ENCODE data around the gene LONRF2.
"Not testable (repeated sequence)": the region's sequence is repeated elsewhere in the genome, so short reads cannot be mapped to it uniquely, and the experiment has no call there.

LONRF2 gene

DNA sequence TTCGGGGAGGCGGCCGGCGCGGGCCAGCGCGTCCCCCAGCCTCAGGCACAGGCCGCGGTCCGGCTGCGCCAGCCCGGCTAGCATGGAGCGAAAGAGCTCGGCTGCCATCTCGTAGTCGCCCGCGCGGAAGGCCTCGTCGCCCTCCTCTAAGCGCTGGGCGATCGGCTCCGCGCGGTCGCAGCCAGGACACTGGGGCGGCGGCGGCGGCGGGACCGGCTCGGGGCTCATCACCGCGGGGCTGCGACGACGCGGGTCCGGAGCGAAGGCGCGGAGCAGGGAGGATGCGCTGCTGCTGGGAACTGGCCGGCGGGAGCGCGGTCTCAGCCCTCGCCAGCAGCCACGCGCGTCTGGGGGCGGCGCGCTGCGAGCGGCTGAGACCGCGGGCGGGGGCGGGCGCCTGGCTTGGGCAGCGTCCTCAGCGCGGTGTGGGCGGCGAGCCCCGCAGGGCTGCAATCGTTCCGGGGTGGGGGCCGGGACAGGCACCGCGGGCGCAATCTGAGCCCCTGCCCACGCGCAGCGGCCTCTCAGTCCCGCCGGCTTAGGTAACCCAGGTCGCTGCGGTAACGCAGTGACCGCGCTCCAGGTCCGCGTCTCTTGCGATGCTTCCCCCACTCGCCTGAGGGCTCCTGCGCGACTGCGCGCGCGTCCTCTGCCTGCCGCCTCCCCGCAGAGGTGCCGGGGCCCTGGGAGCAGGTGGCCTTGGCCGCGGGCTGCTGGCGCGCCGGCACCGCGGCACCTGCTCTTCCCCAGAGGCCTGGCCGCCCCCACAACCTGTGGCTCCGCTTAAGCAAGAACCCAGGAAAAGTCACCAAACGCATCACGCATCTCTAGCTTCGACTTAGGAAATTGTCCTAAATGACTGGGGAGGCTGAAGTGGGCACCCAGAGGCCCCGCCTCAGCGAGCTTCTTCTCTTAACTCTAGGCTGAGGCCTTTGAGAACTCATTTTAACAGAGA is at the start of gene LONRF2:
LONRF2 (minus strand) TSS at position 636 of the 955 bp plus-strand sequence; CDS start at position 228, 408 bp downstream.
- in situ Hi-C loops (cut with MboI; ENCODE audit: low sequenced_read_pairs): no loop called here

DNA sequence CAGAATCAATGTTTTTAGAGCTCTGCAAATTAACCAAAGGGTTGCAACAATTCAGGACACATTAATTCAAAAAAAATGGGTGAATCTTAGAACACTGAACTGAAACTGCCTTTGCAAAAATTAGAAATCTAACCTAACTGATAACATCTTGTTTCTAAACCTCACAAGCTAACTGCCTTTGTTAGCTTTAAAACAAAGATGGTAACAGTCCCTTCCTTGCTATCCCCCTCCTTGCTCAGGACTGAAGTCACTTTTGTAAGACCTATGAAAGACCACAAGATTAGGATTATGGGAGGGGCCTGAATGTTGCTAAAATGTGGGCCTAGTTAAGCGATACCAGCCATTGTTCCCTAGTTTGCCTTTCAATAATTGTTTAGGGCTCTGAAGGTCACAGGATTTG is 44.9 kb upstream of the LONRF2 start:
- in situ Hi-C loops (cut with MboI; ENCODE audit: low sequenced_read_pairs): no loop called here

DNA sequence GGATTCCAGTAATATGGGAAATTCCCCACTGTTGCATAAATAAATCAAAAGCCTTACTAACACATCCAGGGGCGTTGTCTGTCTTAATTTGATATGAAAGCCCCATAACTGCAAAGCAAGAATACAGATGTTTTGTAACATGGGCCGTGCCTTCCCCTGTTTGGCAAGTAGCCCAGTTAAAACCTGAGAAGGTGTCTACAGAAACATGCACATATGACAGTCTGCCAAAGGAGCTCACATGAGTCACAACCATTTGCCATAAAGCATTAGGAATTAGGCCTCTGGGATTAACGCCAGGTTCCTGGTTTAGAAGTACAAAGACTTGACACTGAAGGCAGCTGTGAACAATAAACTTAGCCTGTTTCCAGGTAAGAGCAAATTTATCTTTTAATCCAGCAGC is 43.1 kb upstream of the LONRF2 start:
- in situ Hi-C loops (cut with MboI; ENCODE audit: low sequenced_read_pairs): no loop called here

DNA sequence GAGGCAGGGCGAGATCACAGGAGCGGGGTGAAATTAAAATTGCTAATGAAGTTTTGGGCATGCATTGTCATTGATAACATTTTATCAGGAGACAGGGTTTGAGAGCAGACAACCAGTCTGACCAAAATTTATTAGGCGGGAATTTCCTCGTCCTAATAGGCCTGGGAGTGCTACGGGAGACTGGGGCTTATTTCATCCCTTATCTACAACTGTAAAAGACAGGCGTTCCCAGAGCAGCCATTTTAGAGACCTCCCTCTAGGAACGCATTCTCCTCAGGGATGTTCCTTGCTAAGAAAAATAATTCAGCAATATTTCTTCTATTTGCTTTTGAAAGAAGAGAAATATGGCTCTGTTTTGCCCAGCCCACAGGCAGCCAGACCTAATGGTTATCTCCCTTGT is 40.0 kb upstream of the LONRF2 start:
- in situ Hi-C loops (cut with MboI; ENCODE audit: low sequenced_read_pairs): not testable (repeated sequence)

DNA sequence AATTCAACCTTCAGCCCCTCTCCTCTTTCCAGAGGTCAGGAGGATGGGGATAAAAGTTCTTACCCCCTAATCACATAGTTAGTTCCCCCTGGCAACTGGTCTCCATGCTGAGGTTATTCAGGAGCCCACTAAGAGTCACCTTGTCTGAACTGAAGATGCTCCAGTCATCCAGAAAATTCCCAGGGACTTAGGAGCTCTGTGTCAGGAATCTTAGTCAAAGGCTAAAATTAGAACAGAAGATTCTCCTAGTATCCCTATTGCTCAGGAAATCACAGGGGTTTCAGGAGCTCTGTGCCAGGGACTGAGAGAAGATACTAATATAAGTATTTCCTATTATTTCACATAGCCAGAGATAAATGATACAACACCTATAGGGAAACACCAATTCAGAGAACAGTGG is 37.3 kb upstream of the LONRF2 start:
- in situ Hi-C loops (cut with MboI; ENCODE audit: low sequenced_read_pairs): no loop called here

DNA sequence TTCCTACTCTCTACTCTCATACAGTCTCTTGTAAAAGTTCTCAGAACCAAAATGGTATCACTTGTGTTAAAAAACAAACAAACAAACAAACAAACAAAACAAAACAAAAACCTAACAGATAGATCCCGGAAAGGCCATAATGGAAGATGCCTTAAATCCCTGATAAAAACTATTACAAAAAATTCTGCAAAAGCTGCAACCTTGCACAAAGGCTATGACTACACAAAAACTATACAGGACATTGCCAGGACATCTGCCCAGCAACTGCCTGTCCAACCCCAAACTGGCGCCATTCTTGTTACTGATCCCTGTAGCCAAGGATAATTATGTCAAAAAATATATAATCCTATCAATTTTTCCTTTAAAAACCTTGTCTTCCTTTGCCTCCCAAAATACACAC is 36.3 kb upstream of the LONRF2 start:
- in situ Hi-C loops (cut with MboI; ENCODE audit: low sequenced_read_pairs): no loop called here

DNA sequence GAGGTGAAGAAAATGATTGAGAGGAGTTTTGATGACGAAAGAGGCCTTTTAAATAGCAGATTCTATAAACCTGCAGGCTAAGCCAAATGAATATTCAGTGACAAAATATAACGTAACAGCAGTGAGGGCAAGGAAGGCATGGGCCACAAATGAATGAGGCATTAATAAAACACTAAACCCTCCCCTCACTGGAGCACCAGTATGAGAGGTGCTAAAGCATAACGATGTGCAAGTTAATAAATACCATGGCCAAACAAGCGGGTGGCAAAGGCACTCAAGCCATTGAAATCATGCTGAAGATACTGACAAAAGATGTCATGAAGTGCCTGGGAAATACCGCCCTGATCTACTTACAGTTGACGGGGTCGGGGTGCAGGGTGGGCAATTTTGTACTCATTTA is 30.2 kb upstream of the LONRF2 start:
- in situ Hi-C loops (cut with MboI; ENCODE audit: low sequenced_read_pairs): no loop called here

DNA sequence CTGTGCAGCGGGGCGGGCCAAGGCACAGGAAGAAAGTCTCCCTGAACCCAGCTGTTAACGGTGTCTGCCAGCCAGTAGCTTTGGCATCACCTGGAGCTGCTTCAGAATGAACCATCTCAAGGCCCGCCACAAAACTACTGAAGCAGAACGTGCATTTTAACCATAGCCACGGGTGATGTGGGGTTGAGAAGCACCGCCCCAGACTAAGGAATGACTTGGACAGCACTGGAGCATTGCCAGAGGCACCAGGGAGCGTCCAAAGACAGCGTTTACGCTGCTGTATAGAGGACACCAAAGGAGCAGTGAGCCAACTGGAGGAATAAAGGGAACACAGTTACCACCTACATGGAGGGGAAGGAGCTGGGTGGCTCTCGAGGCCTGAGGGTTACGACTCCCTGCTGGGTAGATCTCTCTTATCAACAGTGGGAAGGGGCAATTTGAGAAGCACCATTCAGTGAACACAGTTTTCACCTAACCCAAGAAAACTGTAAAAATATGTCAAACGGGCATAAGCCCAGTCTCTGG is 28.4 kb upstream of the LONRF2 start:
- in situ Hi-C loops (cut with MboI; ENCODE audit: low sequenced_read_pairs): no loop called here

DNA sequence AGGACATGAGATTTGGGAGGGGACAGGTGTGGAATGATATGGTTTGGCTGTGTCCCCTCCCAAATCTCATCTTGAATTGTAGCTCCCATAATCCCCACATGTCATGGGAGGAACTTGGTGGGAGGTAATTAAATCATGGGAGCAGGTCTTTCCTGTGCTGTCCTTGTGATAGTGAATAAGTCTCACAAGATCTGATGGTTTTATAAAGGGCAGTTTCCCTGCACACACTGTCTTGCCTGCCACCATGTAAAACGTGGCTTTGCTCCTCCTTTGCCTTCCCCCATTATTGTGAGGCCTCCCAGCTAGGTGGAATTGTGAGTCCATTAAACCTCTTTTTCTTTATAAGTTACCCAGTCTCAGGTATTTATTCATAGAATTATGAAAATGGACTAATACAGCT is 22.8 kb upstream of the LONRF2 start:
- in situ Hi-C loops (cut with MboI; ENCODE audit: low sequenced_read_pairs): not testable (repeated sequence)

DNA sequence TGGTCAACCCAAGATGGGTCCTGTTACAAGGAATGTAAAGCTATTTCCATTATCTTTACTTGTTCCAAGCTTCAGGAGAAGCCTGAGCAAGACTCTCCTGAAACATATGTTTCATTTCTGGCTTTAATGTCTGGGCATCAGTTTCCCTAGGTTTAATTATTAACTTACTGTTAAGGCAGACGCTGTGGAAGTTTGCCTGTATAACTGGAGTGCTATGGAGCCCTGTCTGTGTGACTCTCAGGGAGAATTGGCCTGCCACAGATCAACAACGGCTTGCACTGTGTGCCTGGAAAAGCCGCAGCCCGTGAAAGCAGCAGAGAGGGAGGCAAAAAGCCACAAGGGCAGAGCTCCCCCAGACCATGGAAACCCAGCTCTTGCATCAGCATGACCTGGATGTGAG is 22.1 kb upstream of the LONRF2 start:
- in situ Hi-C loops (cut with MboI; ENCODE audit: low sequenced_read_pairs): no loop called here

DNA sequence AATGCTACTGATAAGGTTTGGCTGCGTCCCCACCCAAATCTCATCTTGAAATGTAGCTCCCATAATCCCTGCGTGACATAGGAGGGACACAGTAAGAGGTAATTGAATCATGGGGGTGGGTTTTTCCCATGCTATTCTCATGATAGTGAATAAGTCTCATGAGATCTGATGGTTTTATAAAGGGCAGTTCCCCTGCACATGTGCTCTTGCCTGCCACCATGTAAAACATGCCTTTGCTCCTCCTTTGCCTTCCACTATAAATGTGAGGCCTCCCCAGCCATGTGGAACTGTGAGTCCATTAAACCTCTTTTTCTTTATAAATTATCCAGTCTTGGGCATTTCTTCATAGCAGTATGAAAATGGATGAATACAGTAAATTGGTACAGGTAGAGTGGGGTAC is 20.2 kb upstream of the LONRF2 start:
- in situ Hi-C loops (cut with MboI; ENCODE audit: low sequenced_read_pairs): not testable (repeated sequence)

DNA sequence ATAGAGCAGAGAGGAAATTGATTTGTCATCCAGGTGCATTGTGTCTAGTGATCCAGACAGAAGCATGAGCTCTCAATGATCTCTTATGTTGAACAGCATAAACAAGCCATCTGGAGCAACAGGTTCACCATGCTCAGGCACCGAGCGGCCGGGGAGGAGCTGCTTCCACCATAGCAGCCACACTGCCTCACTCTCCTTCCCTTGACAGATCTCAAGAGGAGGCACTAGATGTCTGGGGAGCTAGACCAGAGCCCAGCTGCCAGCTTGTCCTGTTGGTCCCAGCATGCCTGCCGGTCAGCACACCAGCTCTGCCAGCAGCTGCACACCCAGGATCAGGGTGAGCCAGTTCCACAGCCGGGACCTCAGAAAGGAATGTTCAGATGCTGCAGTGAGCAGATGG is 17.5 kb upstream of the LONRF2 start:
- in situ Hi-C loops (cut with MboI; ENCODE audit: low sequenced_read_pairs): no loop called here

DNA sequence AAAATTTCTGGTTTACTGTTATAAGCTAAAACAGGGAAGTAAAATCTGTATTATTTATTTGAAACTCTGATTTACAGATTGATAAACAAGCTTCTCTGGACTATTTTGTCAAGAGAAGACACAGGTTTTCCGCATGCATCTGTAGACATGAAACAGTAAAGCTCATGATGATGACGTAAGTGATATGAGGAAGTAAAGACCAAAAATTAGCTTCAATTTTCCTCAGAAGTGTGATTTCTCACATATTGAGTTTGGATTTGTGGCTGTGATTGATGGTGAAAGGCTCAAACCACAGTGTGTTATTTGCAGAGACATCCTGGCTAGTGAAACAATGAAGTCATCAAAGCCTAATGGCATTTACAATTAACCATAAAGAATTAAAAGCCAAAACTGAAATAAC is 12.6 kb upstream of the LONRF2 start:
- in situ Hi-C loops (cut with MboI; ENCODE audit: low sequenced_read_pairs): no loop called here

DNA sequence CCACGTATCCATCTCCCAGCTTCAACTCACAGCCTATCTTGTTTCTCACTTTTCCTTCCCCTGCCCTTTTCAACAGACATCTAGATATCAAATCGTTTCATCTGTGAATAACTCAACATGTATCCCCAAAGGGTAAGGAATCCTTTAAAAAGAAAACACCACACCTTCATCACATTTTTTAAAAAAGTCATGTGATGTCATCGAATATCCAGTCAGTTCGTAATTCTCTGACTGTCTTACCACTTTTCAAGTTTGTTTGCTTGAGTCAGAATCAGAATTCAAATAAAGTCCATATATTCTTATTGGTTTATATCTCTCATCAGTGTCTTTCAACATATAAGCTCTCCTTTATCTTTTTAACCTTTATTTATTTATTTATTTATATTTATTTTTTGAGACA is 5.4 kb upstream of the LONRF2 start:
- in situ Hi-C loops (cut with MboI; ENCODE audit: low sequenced_read_pairs): no loop called here

DNA sequence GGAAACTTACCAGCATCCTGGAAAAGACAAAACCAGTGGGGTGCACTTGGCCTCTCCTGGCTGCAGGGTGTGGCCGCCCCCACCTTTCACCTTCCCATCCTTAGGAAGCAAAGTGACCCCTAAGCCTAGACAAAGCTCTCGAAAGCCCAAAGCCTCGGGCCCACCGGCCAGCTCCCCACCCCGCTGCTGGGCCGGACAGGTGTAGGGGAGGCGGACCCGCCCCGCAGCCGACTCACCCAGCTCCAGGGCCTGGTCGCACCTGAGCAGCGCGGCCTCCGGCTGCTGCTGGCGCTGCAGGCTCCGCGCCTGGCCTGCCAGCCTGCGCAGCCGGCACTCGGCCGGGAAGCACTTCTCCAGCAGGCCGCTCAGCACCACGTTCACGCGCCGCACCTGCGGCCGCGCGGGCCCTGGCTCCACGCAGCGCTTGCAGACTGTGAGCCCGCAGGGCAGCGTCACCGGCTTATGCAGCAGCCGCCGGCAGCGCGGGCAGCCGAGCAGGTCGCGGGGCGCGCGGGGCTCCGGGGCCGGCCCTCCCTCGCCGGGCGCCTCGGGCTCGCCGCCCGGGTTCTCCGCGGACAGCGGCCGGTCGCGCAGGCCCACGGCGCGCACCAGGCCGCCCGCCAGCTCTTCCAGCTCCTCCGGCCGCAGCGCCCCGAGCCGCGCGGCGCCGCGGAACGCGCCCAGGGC is 979 bp downstream of the LONRF2 start:
- in situ Hi-C loops (cut with MboI; ENCODE audit: low sequenced_read_pairs): no loop called here

DNA sequence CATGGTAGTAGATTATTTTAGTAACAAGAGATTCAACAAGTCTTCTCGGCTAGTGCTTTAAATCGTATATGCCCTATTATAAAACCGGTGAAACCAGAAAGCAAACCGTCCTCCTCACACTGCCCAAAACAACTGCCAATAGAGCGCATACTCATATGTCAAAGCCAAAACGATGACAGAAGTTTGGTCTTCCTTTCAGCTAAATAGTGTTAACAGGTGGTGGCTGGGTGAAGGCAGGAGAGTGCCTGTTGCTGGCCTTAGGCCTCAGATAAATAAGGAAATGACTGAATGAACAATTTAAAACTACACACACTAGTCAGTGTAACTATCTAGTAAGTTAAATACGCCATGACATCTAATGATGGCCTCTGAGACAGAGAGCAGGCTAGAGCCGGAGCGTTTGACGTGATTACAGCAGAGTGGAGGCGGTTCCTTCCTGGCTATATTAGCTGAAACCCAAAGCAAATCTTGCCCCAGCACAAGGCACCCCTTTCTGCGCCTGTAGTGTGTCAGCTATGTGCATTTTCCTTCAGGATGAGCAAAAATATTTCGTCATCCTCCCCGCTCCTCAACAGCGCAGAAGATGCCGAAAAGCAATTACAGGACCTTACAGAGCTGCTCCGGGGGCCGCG is 1.6 kb downstream of the LONRF2 start:
- in situ Hi-C loops (cut with MboI; ENCODE audit: low sequenced_read_pairs): no loop called here

DNA sequence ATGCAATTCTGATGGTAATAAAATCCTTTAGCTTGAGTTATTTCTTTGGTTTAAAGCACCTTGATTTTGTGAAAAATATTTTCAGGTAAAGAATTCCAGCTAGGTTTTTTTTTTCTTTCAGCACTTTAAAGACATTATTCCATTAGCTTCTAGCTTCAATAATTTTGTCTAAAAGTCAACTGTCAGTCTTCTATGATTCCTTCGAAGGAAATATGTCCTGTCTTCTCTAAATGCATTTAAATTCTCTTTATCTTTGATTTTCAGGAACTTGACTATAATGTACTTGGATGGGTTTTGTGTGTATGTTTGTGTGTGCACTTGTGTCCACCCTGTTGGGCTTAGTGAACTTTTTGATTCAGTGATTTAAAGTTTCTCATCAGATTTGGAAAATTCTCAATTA is 4.7 kb downstream of the LONRF2 start:
- in situ Hi-C loops (cut with MboI; ENCODE audit: low sequenced_read_pairs): no loop called here

DNA sequence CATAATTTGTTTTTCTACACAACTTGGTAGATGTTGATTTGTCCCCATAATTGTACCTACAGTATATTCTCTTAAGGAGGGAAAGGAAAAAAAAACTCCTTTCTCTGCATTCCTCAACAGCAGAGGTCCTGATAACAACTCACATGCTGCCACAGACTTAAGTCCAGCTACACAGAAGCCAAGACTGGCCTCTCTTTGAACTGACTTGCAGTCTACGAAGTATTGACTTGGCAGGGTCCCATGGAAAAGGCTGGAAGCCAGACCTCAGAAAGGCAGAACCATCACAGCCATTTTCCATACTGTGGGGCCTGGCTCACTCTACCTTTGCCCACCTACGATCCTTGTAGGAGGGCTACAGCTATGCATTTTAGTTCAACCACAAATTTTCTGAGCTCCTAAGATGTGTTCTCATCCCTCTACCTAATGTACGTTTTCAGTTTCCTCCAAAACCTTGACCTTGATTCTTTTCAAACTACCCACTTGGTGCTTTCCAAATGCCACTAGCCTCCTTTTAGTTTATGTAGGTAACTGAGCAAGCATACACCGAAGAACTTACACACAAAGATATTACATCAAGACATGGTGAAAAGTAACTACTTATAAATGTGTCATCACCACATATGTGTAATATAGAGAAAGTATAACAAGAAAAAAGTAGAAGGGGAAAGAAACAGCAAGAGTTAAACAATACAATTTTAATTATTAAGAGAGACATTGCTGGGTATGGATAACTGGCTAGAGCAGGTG is 12.2 kb downstream of the LONRF2 start:
- in situ Hi-C loops (cut with MboI; ENCODE audit: low sequenced_read_pairs): no loop called here

DNA sequence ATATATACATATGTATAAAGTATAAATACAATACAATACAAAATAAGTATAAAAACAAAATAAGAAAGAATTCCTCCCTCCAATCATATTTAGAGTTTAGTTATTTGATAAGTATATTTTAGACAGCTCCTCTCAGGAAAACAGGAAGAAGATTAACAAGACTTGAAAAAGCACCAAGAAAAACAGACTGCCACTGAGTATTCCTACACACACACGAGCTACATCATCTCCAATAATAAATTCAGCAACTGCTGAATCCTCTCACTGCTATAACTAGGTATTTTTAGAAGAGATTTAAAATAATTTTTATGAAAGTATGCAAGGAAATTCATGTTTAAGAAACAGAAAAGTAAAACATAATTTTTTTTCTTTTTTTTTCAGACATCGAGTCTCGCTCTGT is 13.0 kb downstream of the LONRF2 start:
- in situ Hi-C loops (cut with MboI; ENCODE audit: low sequenced_read_pairs): no loop called here

DNA sequence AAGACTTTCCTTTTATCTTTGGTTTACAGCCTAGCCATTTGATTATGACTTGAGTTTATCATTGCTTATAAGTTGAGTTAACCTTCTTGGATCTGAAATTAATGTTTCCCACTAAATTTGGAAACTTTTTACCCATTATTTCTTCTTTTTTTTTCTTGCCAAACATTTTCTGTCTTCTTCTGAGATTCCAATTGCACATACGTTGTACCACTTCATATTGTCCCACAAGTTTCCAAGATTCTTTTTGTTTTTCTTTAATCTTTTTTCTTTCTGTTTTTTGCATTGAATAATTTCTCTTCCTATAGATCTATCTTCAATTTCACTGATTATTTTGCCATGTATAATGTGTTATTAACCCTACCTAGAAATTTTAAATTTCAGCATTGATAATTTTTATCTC is 18.6 kb downstream of the LONRF2 start:
- in situ Hi-C loops (cut with MboI; ENCODE audit: low sequenced_read_pairs): no loop called here

DNA sequence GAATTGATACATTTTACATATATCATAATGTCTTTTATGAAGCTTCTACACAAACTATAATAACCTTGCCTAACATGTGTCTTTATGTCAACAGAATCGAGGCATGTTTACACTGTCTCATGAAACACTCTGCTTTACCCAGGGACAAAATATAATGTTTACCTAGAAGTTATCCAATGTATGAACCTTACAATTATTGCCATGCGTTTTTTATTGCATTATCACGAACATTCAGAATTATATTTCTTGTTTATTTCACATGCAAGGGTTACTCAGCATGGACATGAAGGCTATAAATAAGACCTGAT is 19.8 kb downstream of the LONRF2 start:
- in situ Hi-C loops (cut with MboI; ENCODE audit: low sequenced_read_pairs): no loop called here
